ENCODE measurements around the gene HDAC2.
"Not testable (repeated sequence)": the region's sequence is repeated elsewhere in the genome, so short reads cannot be mapped to it uniquely, and the experiment has no call there.

Gene HDAC2

GRCh38 chr6:113970805-113971676 is at the start of gene HDAC2:
Gene HDAC2, minus strand, starts transcription at chr6:113971148. Its CDS starts 240 bp downstream, at chr6:113970908.
- DNase-seq, result peak; percentile 91

DNA sequence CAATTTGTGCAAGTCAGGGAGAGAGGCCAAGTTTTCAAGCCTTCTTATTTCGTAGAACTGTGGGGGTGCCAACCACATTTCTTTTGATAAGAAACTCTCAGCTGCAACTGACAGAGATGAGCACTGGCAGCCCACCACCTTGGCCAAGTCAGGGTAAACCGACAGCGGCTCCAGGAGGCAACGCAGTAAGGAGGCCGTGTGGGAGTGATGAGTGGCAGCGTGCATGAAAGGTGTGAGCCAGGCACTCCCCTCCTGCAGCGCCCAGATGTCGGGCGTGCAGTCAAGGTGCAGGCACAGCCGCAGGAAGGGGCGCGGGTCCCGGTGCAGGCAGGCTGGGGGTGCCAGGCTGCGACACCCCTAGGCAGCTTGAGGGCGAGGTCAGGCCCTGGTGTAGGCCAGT is 49.2 kb upstream of the HDAC2 start:
- no peak for DNase-seq

DNA sequence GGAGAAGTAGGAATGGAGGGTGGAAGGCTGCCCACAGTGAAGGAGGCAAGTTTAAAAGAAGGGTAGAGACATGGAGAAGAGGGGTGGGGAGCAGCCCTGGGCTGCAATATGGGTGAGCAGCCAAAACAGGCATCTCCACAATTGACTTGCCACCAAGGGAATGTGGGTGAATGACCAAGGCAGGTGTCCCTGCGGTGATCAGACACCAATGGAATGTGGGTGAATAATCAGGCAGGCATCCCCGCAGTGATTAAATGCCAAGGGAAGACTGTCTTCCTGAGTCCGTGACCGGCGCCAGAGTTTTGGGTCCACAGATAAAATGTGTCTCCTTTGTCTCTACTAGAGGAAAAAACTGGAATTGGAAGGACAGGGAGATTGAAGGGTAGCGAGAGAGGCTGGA is 46.2 kb upstream of the HDAC2 start:
- not testable (repeated sequence) for DNase-seq

DNA sequence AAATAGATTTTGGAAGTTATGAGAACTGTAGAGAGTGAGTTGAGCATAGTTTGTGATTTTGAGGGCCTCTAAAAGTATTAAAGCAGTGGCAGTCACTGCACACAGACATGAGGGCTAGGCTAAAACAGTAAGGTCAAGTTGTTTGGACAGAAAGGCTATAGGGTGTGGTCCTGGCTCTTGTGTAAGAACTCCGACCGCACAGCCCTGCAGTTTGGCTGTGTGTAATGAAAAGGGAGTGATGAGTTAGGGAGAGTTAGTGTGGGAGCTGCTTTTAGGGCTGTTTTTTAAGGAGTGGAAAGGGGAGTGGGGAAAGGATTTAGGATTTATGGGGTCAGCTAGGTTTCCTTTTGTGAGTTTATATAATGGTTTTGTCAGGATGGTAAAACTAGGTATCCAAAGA is 43.2 kb upstream of the HDAC2 start:
- not testable (repeated sequence) for DNase-seq

DNA sequence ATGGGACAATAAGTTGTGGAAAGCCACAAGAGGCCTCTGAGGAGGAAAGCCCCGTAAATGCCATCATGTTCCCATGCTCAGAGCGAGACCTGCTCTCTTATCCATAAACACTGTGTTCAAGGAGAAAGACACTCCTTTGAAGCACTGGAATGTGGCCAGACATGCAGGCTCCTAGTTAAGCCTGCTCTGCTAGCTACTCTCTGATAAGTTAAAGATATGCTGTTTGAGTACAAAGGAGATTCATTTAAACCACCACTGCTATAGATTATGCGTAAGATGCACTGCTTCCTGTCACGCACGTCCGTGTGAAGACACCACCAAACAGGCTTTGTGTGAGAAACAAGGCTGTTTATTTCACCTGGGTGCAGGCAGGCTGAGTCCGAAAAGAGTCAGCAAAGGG is 40.5 kb upstream of the HDAC2 start:
- not testable (repeated sequence) for DNase-seq

GRCh38 chr6:114010540-114010939 is 39.6 kb upstream of the HDAC2 start:
- no peak for DNase-seq

GRCh38 chr6:114009192-114009591 is 38.2 kb upstream of the HDAC2 start:
- DNase-seq, result no peak

DNA sequence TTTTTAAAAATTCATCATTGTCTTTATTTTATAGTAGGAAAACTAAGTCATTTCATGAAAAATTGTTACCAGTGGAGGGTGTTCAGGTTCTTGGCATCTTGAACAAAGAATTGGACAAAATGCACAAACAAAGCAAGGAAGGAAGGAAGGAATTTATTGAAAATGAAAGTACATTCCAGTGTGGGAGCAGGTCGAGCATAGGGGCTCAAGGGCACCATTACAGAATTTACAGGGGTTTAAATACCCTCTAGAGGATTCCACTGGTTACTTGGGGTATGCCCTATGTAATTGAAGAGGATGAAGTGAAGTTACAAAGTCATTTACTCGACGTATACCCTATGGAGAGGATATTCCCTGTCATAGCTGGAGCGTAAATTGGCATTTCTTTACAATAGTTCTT is 37.4 kb upstream of the HDAC2 start:
- DNase-seq, result no peak

DNA sequence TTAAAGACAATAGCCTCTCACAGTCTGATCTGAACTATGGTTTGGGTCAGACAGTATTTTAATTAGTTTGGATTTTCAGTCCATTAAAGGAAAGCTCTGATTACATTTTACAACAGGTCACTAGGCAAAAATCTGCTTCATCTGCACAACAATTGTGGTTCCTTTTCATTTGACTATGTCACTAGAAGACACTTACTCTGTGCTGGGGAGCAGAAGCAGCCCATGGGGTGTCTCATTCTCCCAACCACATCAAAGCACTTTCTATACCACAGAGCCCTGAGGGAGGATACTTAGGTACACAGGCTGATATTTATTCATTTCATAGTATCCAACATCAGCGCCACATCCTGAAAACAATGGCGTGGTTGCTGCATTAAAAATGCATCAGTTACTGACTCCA is 36.6 kb upstream of the HDAC2 start:
- DNase-seq, result no peak

DNA sequence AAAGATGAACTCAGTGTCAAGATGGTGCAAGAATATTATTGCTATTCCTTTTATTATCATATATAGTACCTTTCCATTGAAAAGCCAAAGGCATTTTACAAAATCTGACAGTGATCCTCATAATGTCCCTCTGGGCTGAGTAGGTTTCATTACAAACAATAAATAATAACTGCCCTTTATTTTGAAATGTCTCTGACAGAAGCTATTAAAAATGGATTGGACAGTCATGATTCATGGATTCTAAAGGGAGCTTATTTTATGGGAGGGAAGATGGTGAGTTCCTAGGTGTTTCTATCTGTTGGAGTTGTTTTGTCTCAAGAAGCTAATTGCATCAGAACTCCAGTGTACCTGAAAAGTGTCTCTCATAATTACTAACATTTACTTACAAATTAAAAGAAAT is 30.4 kb upstream of the HDAC2 start:
- no peak for DNase-seq

GRCh38 chr6:114000069-114000468 is 29.1 kb upstream of the HDAC2 start:
- DNase-seq, result no peak

DNA sequence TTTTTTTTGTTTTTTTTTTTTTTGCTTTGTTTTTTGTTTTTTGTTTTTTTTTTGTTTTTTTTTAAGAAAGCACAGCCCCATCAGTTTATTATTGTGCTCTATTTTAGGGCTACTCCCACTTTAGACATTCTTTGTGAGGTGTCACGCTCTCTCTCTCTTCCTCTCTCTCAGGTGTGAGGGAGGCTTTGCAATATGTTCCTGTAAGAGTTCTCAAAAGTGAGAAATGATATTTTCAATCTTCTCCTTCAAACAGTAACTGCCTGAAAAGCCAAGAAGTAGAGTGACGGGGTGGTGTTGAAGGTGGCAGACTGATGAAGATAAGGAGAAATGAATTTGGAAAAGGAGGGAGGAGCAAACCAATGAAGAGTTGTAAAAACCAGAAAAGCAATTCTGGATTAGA is 28.3 kb upstream of the HDAC2 start:
- no peak for DNase-seq

DNA sequence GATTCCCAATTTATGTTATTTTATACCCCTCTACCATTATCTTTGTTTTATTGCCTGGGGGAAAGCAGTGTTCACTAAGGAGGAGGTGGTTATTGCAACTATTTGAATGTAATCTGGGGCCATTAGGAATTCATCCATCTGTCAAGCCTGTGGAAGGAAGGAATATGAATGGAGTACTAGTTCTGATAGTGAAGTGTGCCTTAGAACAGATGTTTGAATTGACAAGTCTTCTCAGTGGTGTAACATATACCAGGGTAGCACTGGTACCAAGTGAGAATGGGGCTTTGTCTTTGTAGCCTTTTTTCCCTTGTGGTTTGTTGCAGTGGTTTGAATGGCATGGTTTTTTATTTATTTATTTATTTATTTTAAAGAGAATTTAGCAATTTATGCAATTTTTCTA is 27.9 kb upstream of the HDAC2 start:
- no peak for DNase-seq

GRCh38 chr6:113997116-113997515 is 26.2 kb upstream of the HDAC2 start:
- no peak for DNase-seq

DNA sequence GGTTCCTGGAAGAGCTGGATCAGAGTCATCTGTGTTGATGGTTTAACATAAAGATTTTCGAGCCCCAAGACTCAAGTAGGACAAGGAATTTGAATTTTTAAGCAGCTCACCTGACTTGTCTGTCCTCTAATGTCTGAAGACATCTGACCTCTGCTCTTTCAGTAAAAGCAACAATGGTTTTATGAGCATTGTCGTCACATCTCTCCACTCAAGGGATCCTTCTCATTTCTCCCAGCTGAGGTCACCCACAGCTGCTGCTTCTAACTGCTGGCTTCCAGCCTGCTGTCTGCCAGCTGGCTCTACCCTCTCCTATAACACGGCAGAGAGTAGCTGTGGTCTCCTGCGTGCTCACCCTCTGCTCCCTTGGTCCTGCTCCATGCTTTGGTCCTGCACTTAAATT is 24.7 kb upstream of the HDAC2 start:
- no peak for DNase-seq

DNA sequence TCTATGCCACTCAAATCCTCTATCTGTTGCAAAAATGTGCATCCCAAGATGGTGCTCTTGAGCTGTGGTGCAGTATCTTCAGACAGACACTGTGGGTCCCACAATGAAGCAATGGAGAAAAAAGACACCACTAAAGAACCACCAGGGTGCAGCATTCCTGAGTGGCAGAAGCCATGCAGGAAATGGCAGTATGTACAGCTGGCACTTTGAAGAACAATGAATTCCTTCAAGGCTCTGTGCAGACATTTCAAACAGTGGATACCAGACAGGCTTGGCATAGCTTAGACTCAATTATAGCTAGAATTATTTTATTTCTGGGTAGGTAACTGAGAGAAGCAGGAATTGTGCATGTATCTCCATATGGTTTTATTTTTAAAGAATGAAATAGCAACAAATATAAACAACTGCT is 24.0 kb upstream of the HDAC2 start:
- no peak for DNase-seq

DNA sequence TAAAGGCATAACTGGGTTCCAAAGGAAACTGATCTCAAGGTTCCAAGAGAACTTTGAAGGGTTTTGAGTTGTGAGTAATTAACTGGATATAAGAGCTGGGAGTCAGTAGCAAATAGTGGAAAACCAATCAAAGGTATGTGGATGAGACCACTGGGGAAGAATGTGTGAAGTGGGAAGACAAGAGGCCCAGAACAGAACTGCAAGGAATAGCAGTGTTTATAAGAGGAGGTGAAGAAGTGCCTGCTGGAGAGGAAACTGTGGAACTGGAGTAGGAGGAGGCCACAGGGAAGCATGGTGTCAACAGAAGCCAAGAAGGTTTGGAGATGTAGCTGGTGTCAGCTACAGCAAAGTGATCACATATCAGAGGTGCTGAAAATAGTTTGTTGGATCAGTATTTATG is 18.7 kb upstream of the HDAC2 start:
- no peak for DNase-seq

GRCh38 chr6:113982675-113983074 is 11.7 kb upstream of the HDAC2 start:
- not testable (repeated sequence) for DNase-seq

DNA sequence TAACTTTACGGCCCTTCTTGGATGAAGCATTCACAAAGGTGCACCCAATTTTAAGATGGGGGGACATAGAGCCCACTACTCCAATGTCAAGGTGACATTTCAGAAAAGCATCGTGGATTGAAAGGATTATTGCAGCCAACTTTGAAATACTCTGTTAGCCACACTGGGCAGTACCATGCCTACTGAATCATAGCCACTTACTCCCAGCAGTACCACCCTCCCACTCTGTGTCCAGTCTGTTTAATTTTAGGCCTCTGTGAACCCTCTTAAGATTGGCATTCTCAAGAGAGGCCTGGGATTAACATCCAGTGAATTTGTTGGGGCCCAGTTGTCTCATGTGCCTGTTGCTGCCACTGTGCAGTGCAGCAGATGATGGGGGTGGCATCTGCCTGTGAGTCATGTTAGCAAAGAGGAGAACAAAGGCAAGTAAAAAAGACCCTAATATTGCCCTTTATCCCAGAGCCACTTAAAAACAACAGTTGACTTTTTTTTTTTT is 11.2 kb upstream of the HDAC2 start:
- DNase-seq, result no peak

DNA sequence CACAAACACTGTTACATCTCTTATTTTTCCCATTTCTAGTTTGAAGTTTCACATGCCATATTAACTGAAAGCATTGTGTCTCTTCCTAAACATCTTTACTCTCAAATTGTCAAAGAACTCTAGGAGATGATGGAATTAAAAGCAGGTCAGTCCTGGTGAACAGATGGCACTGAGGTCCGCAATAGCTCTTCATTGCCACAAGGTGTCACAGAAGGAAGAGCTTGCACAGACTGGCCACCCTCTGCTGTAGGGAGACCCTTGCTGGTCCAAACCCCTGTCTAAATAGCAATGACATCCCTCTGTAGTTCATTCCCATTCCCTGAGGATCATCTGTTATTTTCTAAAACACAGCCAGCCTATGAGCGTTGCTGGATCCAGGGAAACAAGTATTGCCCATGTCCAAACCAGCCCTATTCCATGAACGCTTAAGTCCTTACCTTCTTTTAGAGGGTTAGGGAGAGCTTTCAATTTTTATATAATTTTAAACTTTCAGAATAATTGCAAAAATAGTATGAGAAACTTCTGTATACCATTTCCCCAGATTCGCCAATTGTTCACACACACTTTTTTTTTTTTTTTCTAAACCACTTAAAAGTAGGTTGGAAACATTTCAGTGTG is 10.1 kb upstream of the HDAC2 start:
- DNase-seq, result no peak

- DNase-seq, result no peak
Observed at GRCh38 chr6:113979937-113980336, 9.0 kb upstream of the HDAC2 start.

GRCh38 chr6:113978084-113978675 is 7.2 kb upstream of the HDAC2 start:
- DNase-seq, result no peak

- DNase-seq, result no peak
Observed at GRCh38 chr6:113976806-113977205, 5.9 kb upstream of the HDAC2 start.

DNA sequence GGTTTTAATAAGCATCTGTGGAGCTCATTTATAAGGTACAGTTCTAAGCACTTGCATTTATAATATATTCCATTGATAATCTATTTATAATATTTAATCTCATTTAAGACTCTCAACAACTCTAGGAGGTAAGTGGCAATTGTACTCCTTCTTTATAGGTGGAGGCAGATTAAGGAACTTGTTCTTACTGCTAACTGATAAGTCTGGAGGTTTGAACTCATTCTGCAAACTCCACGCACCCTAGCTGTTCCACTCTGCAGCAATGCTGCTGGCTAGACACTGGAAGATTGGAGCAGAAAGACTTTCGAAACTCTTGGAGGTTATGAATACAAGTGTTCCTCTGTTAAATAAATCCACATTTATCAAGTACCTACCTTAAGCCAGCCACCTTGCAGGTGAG is 793 bp upstream of the HDAC2 start:
- no peak for DNase-seq
